Hematopoietic multipotent progenitor cell treated with erythropoietin and hydrocortisone succinate and interleukin-3 and kit ligand, for 6 days (in vitro differentiated cells): ENCODE measurements around the gene PRRG2.
A peak's percentile ranks its signal among the peaks of the same experiment; 100 is the strongest.

Source experiments
- DNase-seq: peaks from one replicate; pipeline ENCODE4 v3.0.0-alpha.2; 2015

PRRG2 gene

DNA sequence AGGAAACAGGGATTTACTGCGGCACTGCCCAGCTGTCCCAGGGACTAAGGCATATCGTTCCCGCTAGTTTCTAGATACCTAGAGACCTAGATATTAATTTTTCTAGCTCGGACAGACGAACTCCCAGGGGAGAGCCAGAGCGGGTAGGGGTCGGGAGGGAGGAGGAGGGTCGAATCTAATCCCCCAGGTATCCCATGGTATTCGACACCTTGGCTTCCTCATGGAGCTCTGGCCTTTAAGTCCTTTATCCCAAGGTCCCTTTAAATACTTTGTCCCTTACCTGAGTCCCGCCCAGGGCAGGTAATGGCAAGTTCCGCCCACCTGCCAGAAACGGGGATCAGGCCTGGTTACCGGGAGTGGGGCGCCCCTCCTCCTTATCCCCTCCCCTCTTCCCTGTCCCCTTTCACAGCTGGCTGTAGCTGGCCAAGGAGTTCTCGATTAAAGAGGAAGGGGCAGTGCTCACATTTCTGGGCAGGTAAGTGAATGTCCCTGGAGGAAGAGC is at the start of gene PRRG2:
PRRG2 (plus strand) TSS at position 310 of the 502 bp plus-strand sequence. CDS start 1,904 bp downstream, outside the sequence.
- DNase-seq: no peak

DNA sequence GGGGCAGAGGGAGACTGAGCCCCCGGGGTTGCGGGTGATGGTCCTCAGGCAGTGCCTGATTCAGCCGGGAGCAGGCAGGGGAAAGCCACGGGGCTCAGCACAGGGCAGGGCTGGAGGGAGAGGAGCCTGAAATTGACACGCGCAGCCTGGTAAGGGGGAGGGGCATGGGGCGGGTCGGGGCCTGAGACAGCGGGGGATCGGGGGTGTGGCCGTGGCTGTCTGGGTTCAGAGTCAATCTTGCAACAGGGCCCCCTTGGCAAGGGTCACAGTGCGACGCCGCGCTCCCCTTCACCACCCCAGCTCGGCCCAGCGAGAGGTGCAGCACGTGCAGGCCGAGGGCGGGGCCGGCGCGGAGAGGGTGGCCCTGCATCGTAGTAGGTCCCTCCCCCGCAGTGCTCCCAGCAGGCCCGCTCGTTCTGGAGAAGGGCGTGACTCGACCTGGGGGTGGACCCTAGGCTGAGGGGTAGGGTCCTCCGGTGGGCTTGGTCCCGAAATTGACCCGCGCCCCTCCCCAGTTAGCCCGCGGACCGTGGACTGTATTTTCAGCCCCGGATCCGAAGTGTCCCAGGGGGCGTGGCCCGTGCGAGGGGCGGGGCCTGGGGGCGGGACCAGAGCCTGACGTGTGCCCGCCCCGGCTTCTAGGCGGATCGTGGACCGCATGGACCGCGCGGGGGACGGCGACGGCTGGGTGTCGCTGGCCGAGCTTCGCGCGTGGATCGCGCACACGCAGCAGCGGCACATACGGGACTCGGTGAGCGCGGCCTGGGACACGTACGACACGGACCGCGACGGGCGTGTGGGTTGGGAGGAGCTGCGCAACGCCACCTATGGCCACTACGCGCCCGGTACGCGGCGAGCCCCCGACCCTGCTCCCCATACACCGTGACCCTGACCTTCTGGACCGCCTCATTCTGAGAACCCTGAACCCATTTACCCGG is 47.3 kb upstream of the PRRG2 start:
- peak; percentile 93 for DNase-seq

DNA sequence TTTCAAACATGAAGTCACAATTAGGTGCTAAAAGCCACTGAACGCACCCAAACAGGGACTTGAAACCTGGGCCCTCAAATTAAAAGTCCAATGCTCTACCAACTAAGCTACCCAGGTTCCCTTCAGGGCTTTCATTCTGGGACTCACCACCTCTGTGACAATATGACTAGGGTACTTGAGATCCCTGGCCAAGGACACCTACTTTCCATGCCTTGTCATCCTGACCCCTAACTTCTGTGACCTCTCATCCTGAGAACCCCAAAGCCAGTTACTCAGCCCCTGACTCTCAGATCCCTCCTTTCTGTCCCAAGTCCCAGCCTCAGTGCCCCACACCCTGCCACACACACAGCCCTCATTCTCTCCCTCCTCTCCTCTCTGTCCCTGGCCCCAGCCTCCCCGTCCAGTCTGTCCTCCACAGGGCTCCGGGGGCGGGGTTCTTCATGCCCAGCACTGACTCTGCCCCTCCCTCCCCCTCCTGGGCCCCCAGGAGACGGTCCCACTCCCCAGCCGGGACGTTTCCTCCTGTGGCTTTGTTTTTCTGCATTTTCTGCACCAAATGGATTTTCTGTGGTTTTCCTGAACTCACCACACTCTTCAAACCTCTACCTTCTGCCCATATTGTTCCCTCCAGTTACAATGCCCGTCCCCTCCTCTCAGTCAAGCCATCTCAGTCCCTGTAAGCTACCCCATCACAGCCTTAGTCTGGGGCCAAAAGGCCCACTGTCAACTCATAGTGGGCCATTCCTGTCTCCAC is 46.3 kb upstream of the PRRG2 start:
- DNase-seq: no peak

DNA sequence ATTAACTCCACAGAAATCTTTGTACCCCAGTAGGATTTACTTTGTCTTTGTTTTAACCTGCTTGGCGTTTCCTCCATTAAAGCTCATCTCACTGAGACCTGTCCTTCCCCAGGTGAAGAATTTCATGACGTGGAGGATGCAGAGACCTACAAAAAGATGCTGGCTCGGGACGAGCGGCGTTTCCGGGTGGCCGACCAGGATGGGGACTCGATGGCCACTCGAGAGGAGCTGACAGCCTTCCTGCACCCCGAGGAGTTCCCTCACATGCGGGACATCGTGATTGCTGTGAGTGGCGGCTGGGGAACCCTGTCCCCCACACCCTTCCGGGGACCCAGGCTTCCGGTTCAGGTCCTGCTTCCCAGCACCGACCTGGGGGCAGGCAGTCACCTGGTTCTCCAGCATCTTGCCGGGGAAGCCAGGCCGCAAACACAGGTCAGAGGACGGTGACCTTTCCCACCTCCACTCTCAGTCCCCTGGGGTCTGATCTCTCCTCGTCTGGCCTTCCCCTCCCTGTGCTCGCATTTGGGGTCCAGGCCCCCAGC is 44.1 kb upstream of the PRRG2 start:
- no peak for DNase-seq

DNA sequence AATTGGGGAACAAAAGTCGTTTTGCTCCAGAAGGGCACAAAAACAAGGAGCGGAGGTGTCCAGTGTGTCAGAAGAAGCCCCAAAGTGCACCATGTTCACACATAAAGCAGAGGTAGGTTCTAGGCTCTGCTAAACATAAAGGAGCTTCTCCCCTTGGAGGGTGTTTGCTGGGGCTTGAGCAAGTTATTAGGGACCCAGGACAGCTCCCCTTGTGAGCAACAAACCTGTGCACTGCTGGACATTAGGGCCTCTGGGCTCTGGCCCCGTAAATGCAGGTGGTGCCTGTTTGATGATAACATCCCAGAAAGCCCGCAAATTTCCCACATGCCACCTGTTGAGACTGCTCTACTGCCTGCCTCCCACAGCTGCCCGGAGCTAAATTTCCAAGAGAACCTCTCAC is 42.5 kb upstream of the PRRG2 start:
- DNase-seq: no peak

- no peak for DNase-seq
These were observed 41.7 kb upstream of the PRRG2 start for GRCh38 chr19:49539192-49539952.

DNA sequence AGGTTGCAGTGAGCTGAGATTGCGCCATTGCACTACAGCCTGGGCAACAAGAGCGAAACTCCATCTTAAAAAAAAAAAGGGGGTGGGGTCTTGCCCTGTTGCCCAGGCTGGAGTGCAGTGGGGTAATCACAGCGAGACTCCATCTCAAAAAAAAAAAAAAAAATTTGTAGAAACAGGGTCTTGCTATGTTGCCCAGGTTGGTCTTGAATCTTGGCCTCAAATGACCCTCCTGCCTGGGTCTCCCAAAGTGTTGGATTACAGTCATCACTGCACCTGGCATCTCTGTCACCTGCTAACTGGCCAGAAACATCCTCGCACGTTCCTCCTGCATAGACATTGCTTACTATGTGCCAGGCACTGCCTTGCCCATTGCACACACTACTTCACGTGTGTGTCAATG is 39.2 kb upstream of the PRRG2 start:
- no peak for DNase-seq

- DNase-seq: no peak
These were observed 38.7 kb upstream of the PRRG2 start for GRCh38 chr19:49542446-49542845.

- DNase-seq: no peak
These were observed 38.1 kb upstream of the PRRG2 start for GRCh38 chr19:49543032-49543431.

DNA sequence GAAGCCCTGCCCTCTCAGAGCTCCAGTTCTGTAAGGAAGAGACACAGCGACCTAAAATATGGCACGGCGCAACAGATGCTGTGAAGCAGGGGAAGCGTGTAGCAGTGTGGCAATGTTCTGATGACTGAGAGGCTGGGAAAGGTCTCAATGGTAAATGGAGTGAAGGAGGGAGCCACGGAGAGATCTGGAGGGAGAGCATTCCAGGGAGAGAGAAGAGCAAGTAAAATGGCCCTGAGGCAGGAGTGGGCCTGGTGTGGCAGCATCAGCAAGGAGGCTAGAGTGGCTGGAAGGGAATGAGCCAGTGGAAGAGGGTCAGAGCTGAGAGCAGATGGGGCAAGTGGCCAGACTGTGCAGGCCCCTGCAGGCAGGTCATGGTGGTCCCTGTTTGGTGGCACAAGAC is 37.0 kb upstream of the PRRG2 start:
- no peak for DNase-seq

DNA sequence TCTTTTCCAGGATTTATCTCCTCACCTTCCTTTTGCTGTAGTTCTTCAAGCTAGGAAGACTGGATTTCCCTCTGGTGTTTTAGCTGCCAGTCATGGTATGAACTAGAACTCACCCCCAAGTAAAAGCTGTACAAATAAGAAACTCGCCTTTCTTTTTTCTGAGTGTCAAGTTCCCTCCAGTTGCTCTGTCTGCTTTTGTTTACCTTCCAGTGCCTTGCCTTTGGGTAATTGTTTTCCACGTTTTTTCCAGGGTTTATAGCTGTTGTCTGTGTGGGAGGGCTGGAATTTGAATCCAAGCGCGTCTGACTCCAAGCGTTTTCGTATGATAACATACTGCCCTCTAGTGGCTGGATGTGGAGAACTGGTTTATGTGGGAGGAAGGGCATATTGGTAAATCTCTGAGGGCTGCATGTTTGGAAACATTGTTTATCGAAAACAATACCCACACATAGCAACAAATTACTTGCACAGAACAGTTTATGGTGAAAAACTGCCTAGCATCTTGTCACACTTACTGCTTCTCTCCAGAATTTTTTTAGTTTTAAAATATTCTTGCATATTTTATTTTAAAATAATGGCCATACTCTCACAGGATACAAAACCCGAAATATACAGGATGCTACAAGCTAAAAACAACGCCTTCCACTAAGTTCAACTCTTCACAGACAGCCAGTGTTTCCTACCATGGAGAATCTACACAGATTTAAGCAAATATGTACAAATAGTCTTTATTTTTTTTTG is 34.1 kb upstream of the PRRG2 start:
- DNase-seq: peak; percentile 93

DNA sequence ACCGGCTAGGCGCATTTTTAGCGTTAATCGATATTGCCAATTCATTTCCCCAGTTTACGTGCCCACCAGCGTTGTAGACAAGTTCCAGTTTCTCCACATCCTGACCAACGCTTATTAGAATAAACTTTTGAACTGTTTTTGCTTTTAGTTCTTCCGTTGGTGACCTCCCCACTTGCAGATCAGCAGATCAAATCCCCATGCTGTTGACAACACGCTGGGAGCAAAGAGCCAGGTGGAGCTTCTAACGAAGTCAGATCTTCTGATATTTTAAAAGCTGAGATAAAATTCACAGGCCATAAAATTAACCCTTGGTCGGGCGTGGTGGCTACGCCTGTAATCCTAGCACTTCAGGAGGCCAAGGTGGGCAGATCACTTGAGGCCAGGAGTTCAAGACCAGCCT is 32.1 kb upstream of the PRRG2 start:
- DNase-seq: peak; percentile 35

GRCh38 chr19:49551531-49551930 is 29.6 kb upstream of the PRRG2 start:
- no peak for DNase-seq

- no peak for DNase-seq
These were observed 28.4 kb upstream of the PRRG2 start for GRCh38 chr19:49552749-49553148.

DNA sequence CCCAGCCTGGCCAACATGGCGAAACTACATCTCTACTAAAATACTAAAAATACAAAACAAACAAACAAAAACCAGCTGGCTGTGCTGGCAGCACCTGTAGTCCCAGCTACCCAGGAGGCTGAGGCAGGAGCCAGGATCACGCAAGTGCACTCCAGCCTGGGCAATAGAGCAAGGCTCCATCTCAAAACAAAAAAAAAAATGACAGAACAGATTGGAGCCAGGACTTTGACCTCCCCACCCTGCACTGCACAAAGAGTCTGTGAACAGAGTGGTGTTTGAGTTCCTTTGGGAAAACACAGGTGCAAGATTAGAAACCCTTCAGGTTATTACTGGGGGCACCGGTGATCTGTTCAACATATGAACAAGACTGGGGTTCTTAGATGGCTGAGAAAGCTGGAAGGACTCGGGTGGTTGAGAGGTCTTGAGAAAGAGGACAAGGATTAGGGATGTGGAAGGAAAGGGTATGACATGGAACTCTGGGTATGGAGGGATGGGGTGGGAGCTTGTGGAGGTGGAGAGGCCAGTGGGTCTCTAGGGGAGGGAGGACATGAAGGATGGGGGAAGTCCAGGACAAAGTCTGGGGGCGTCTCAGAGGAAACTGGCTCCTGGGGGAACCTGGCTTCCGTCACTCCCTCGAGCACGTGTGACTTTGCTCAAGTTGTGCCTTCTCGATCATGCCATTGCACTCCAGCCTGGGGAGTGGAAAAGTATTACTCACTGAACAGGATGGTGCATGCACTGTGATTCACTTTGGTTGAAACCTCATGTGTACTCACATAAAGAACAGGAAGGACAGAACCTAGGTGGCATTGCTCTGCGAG is 27.5 kb upstream of the PRRG2 start:
- no peak for DNase-seq

GRCh38 chr19:49554701-49555181 is 26.4 kb upstream of the PRRG2 start:
- no peak for DNase-seq

- peak; percentile 88 for DNase-seq
These were observed 25.3 kb upstream of the PRRG2 start for GRCh38 chr19:49555600-49556411.

GRCh38 chr19:49556412-49557398 is 24.4 kb upstream of the PRRG2 start:
- no peak for DNase-seq
